Measurements from ENCODE around the gene DGAT2. TPM values are rescaled to one million over a fixed set of nuclear protein-coding genes. Genes with fewer than 3 reads are reported as not detected.

Gene DGAT2
- total RNA-seq, 1 donor from 2014 or later = 1.3 TPM

- TF ChIP-seq, protein P1, sequence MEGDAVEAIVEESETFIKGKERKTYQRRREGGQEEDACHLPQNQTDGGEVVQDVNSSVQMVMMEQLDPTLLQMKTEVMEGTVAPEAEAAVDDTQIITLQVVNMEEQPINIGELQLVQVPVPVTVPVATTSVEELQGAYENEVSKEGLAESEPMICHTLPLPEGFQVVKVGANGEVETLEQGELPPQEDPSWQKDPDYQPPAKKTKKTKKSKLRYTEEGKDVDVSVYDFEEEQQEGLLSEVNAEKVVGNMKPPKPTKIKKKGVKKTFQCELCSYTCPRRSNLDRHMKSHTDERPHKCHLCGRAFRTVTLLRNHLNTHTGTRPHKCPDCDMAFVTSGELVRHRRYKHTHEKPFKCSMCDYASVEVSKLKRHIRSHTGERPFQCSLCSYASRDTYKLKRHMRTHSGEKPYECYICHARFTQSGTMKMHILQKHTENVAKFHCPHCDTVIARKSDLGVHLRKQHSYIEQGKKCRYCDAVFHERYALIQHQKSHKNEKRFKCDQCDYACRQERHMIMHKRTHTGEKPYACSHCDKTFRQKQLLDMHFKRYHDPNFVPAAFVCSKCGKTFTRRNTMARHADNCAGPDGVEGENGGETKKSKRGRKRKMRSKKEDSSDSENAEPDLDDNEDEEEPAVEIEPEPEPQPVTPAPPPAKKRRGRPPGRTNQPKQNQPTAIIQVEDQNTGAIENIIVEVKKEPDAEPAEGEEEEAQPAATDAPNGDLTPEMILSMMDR (IDR thresholded peaks at IDR 0.05) = no peak
- peak; percentile 73 for DNase-seq (ENCODE audit: low spot score)
- Mint-ChIP-seq H3K4me3 (ENCODE audit: unreplicated experiment) (no peak overlapping the region), H3K9me3 (ENCODE audit: low read depth) (no peaks in the 10 kb centered on the region), H3K36me3 (ENCODE audit: low read depth) (no peaks in the 10 kb centered on the region), H3K27ac (ENCODE audit: unreplicated experiment) (no peak overlapping the region), H3K27me3 (ENCODE audit: low read depth) (peaks cover 2% of the 10 kb centered on the region), H3K4me1 (ENCODE audit: low read depth) (no peaks in the 10 kb centered on the region)
These were observed 9.0 kb downstream of the DGAT2 start for GRCh38 chr11:75777461-75778110.

DNA sequence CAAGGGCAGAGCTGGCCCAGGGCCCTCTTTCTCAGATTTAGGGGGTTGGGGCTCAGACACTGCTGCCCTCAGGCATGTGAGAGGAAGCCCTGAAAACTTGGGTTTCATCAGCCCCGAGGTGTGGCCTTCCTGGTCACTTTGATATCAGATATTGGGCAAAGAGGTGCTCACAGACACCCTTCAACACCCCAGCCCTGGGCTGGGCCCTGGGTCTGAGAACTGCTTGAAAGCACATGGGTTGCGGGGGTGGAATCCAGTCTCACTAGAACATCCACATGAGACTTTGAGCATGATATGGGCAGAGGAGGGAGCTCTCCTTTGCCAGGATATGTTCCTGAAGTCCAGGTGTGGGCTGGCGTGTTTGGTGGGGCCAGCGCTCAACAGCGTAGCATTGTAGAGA is 10.4 kb downstream of the DGAT2 start:
- Mint-ChIP-seq H3K36me3 (ENCODE audit: low read depth) (no peaks in the 10 kb centered on the region), H3K27me3 (ENCODE audit: low read depth) (peaks cover 2% of the 10 kb centered on the region), H3K9me3 (ENCODE audit: low read depth) (no peaks in the 10 kb centered on the region), H3K4me1 (ENCODE audit: low read depth) (no peaks in the 10 kb centered on the region), H3K4me3 (ENCODE audit: unreplicated experiment) (no peak overlapping the region), H3K27ac (ENCODE audit: unreplicated experiment) (no peak overlapping the region)
- peak; percentile 42 for DNase-seq (ENCODE audit: low spot score)
- TF ChIP-seq, protein P1 (IDR thresholded peaks at IDR 0.05) = no peak

GRCh38 chr11:75779960-75780359 is 11.4 kb downstream of the DGAT2 start:
- Mint-ChIP-seq H3K36me3 (ENCODE audit: low read depth) (no peaks in the 10 kb centered on the region), H3K27me3 (ENCODE audit: low read depth) (peaks cover 2% of the 10 kb centered on the region), H3K27ac (ENCODE audit: unreplicated experiment) (no peak overlapping the region), H3K4me1 (ENCODE audit: low read depth) (no peaks in the 10 kb centered on the region), H3K4me3 (ENCODE audit: unreplicated experiment) (no peak overlapping the region), H3K9me3 (ENCODE audit: low read depth) (no peaks in the 10 kb centered on the region)
- DNase-seq (ENCODE audit: low spot score) = no peak
- TF ChIP-seq, protein P1 (IDR thresholded peaks at IDR 0.05) = no peak

DNA sequence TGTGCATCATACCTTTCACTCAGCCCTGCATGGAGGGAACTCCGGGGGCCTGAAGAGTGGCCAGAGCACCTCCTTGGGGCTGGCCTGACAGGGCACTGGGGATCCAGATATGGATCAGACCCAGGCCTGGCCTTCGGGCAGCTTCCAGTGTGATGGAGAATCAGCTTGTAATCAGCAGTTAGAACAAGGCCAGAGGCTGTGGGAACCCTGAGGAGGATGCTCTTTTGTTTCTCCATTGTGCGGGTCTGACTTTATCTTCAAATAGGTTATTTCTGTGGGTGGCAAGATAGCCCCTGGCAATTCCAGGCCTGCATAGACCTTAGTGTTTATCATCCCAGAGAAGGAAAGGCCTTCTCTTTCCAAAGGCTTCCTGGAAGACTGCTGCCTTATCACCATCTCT is 12.3 kb downstream of the DGAT2 start:
- TF ChIP-seq, protein P1 (IDR thresholded peaks at IDR 0.05) = no peak
- Mint-ChIP-seq H3K27ac (ENCODE audit: unreplicated experiment) (no peak overlapping the region), H3K4me3 (ENCODE audit: unreplicated experiment) (no peak overlapping the region), H3K4me1 (ENCODE audit: low read depth) (no peaks in the 10 kb centered on the region), H3K27me3 (ENCODE audit: low read depth) (peaks cover 2% of the 10 kb centered on the region), H3K36me3 (ENCODE audit: low read depth) (no peaks in the 10 kb centered on the region), H3K9me3 (ENCODE audit: low read depth) (no peaks in the 10 kb centered on the region)
- no peak for DNase-seq (ENCODE audit: low spot score)

- no peaks in the 10 kb centered on the region for H3K36me3 Mint-ChIP-seq (ENCODE audit: low read depth)
- H3K4me1 Mint-ChIP-seq (ENCODE audit: low read depth) = no peaks in the 10 kb centered on the region
- H3K27me3 Mint-ChIP-seq (ENCODE audit: low read depth) = no peaks in the 10 kb centered on the region
- no peak for DNase-seq (ENCODE audit: low spot score)
- H3K27ac Mint-ChIP-seq (ENCODE audit: unreplicated experiment) = no peak overlapping the region
- no peaks in the 10 kb centered on the region for H3K9me3 Mint-ChIP-seq (ENCODE audit: low read depth)
- no peak overlapping the region for H3K4me3 Mint-ChIP-seq (ENCODE audit: unreplicated experiment)
- TF ChIP-seq, protein P1 (IDR thresholded peaks at IDR 0.05) = no peak
These were observed 12.7 kb downstream of the DGAT2 start for GRCh38 chr11:75781296-75781695.

All from chondrocyte (in vitro differentiated cells).